Spleen (tissue), 11 donors: ENCODE results near the gene DNAJC16. TPM values are rescaled to one million over a fixed set of nuclear protein-coding genes. Genes with fewer than 3 reads are reported as not detected.
"Not testable (repeated sequence)": the region's sequence is repeated elsewhere in the genome, so short reads cannot be mapped to it uniquely, and the experiment has no call there.

ENCODE experiments used
- DNase-seq: peaks from one replicate; pipeline ENCODE4 v3.0.0-alpha.2; 2020
- H3K27ac ChIP-seq, 8 donors: fragments of 200-600 bp; sonication (generic) in 7 of 8; 1 replicate in 4 of 8; 2 replicates in 4 of 8; pipeline versions ENCODE4 v1.5.0 to v1.8.0; 2016 to 2021; ENCODE audit warnings: inconsistent platforms in 4 of 8, mild to moderate bottlenecking in 4 of 8, moderate library complexity in 1 of 8
- H3K27me3 ChIP-seq, 7 donors: fragments of 200-600 bp; sonication (generic) in 6 of 7; replicated peaks in 1 of 7; 1 replicate in 4 of 7; 2 replicates in 3 of 7; pipeline versions ENCODE4 v1.5.0 to v1.8.0; 2016 to 2021; ENCODE audit warnings: inconsistent platforms in 3 of 7, mild to moderate bottlenecking in 1 of 7
- H3K36me3 ChIP-seq, 6 donors: fragments of 200-600 bp; sonication (generic) in 5 of 6; 1 replicate in 4 of 6; 2 replicates in 2 of 6; pipeline versions ENCODE4 v1.5.0 to v1.8.0; 2016 to 2021; ENCODE audit warnings: inconsistent platforms in 2 of 6
- H3K4me1 ChIP-seq, 6 donors: fragments of 200-600 bp; sonication (generic) in 5 of 6; 1 replicate in 3 of 6; 2 replicates in 3 of 6; pipeline versions ENCODE4 v1.5.0 to v1.8.0; 2016 to 2021; ENCODE audit warnings: inconsistent platforms in 3 of 6
- H3K4me3 ChIP-seq, 8 donors: fragments of 200-600 bp; sonication (generic) in 7 of 8; 1 replicate in 4 of 8; 2 replicates in 4 of 8; pipeline versions ENCODE4 v1.5.0 to v1.8.0; 2016 to 2021; ENCODE audit warnings: inconsistent platforms in 4 of 8, mild to moderate bottlenecking in 4 of 8, moderate library complexity in 2 of 8
- H3K9me3 ChIP-seq, 8 donors: fragments of 200-600 bp; sonication (generic) in 7 of 8; 1 replicate in 4 of 8; 2 replicates in 4 of 8; pipeline versions ENCODE4 v1.5.0 to v1.8.0; 2016 to 2021; ENCODE audit warnings: inconsistent platforms in 4 of 8
- POLR2A ChIP-seq, 3 donors: fragments of 450-650 bp; IDR thresholded peaks; one replicate each; pipeline ENCODE4 v1.5.1; 2017; ENCODE audit warnings: antibody characterized with exemption in 3 of 3, mild to moderate bottlenecking in 1 of 3
- POLR2AphosphoS5 ChIP-seq, 3 donors: sonication (generic); formaldehyde crosslinking; IDR thresholded peaks; one replicate each; pipeline ENCODE4 v1.5.1; 2017; ENCODE audit warnings: antibody characterized with exemption in 3 of 3
- WGBS, 5 donors: extraction: QIAGEN DNeasy Blood & Tissue Kit in 3 of 5; methylation state at CpG; one replicate each; pipeline versions ENCODE4 v1.1.5 to v1.1.7; 2013 to 2018; 5-methylcytosine and 5-hydroxymethylcytosine counted together
- intact Hi-C: fragments of 100-400 bp; cut with DNase I; formaldehyde crosslinking; loops from one replicate; pipeline ENCODE4 v1.15.0; 2023; ENCODE audit warnings: low total_unique reads
- polyA plus RNA-seq, 3 donors: library from polyadenylated mRNA; stranded (reverse); fragments of 200-250 nt; gene quantifications; one replicate each; pipeline ENCODE4 v1.2.1, GENCODE V29; 2013
- total RNA-seq, 7 donors: library from RNA; depleted of rRNA in 3 of 7; stranded (reverse); fragments of >200 nt in 3 of 7; fragmentation: NEBNext Ultra II Directional in 4 of 7; extraction: Animal tissue kit (Norgen Biotek cat#: 25700) in 4 of 7; gene quantifications; one replicate each; pipeline versions ENCODE4 v1.1.0 to v1.2.1, GENCODE V29; 2016 to 2021
- TF ChIP-seq, protein P1 (sequence below), 11 experiments: fragments of 200-600 bp in 7 of 11; fragments of 450-650 bp in 4 of 11; sonication (generic) in 4 of 11; IDR thresholded peaks in 8 of 11; conservative IDR thresholded peaks in 3 of 11; 1 replicate in 7 of 11; 2 replicates in 4 of 11; pipeline versions ENCODE4 v1.4.0 to v1.8.0; 2016 to 2021; ENCODE audit warnings: antibody characterized with exemption in 11 of 11, inconsistent platforms in 4 of 11, mild to moderate bottlenecking in 1 of 11
- donor health status: healthy with polysubstance abuse.
- donor health status: DM: no; HTN: no; CAD: no; lungs with moderate emphysema.
- donor health status: DM: no; HTN: no; CAD: no.
- donor health status: Bipolar disorder and iron deficiency.
- donor health status: healthy.
- donor health status: DM: no; HTN: no; CAD: no.
- donor health status: DM: yes; HTN: yes; CAD: no.

DNAJC16 gene
- total and polyA plus RNA-seq, 10 donors = 3.7 to 23.0 (median 18.0) TPM

DNA sequence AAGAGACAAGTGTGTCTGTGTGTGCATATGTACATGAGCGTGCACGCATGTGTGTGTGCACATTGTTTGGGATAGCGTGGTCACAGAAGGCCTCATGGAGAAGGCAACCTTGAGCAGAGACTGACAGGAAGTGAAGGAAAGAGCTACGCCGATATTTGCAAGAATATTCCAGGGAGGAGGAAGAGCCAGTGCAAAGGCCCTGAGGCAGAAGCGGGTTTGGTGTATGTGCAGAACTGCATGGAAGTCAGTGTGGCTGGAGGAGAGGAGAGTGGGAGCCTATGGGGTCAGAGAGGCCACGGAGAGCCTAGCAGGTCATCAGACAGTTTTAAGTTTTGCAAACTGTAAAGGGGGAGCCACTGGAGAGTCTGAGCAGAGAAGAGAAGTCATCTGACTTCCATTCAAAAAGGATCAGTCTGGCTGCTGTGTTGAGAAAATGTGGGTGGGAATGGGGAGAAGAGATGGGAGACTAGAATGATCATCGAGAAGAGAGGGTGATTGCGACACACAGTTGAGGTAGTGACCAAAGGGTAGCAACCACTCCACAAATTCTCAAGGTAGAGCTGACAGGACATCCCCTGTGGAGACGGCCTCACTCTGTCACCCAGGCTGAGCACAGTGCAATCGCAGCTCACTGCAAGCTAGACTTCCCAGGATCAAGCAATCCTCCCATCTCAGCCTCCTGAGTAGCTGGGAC is 46.8 kb upstream of the DNAJC16 start:
- TF ChIP-seq POLR2A (IDR thresholded peaks at IDR 0.05) (no peak), POLR2AphosphoS5 (IDR thresholded peaks at IDR 0.05) (no peak)
- TF ChIP-seq, protein P1, sequence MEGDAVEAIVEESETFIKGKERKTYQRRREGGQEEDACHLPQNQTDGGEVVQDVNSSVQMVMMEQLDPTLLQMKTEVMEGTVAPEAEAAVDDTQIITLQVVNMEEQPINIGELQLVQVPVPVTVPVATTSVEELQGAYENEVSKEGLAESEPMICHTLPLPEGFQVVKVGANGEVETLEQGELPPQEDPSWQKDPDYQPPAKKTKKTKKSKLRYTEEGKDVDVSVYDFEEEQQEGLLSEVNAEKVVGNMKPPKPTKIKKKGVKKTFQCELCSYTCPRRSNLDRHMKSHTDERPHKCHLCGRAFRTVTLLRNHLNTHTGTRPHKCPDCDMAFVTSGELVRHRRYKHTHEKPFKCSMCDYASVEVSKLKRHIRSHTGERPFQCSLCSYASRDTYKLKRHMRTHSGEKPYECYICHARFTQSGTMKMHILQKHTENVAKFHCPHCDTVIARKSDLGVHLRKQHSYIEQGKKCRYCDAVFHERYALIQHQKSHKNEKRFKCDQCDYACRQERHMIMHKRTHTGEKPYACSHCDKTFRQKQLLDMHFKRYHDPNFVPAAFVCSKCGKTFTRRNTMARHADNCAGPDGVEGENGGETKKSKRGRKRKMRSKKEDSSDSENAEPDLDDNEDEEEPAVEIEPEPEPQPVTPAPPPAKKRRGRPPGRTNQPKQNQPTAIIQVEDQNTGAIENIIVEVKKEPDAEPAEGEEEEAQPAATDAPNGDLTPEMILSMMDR (IDR thresholded peaks at IDR 0.05 in 8 of 11, conservative IDR thresholded peaks at IDR 0.05 in 3 of 11) = no peak
- H3K4me3 ChIP-seq = no peak overlapping the region
- peaks cover 0 to 6% (median 0%) of the 10 kb centered on the region in 6 donors for H3K36me3 ChIP-seq
- H3K4me1 ChIP-seq = no peaks in the 10 kb centered on the region
- H3K9me3 ChIP-seq = no peaks in the 10 kb centered on the region
- no peak for DNase-seq
- no peaks in the 10 kb centered on the region for H3K27me3 ChIP-seq
- intact Hi-C loops = no loop called here
- no peak overlapping the region for H3K27ac ChIP-seq
- 85 to 91% (median 89%) methylated on average over 11 of the region's 11 CpGs for WGBS, 5 donors

DNA sequence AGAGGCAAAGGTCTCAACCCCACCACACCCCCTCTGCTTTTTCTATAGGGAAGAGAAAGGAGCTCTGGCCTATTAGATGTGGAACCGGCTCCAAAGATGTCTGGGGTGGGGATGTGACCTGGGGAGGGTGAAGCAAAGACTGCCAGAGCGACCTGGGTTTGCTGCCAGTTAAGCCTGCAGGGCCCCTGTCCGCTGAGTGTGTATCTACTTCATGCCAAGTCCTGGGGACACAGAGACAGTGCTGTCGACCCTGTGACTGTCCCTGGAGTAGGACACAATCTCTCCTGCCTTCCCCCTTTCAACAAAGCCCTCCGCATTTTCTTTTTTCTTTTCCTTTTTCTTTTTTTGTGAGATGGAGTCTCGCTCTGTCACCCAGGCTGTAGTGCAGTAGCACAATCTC is 44.2 kb upstream of the DNAJC16 start:
- H3K4me3 ChIP-seq, DNase-seq, H3K27ac ChIP-seq, H3K27me3 ChIP-seq, H3K4me1 ChIP-seq, intact Hi-C loops, H3K9me3 ChIP-seq: not testable (repeated sequence)
- WGBS, 5 donors = 77 to 96% (median 85%) methylated on average over 6 of the region's 6 CpGs
- peaks cover 0 to 27% (median 0%) of the 10 kb centered on the region in 6 donors for H3K36me3 ChIP-seq

DNA sequence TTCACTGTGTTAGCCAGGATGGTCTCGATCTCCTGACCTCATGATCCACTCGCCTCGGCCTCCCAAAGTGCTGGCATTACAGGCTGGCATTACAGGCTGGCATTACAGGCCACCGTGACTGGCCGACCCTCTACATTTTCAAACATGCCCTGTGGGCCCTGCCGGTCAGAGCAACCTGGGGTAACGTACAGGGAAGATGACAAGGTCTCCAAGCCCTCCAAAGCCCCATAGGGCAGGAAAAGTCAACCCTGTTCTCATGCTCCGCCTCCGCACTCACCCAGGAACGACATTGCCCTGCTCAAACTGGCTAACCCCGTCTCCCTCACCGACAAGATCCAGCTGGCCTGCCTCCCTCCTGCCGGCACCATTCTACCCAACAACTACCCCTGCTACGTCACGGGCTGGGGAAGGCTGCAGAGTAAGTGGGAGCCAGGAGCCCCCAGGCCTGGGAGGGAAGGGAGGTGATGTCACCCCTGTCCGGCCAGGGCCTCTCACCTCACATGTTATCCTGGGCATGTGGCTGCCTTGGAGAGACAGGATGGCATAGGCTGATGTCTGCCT is 43.6 kb upstream of the DNAJC16 start:
- H3K9me3 ChIP-seq, DNase-seq, H3K27me3 ChIP-seq, H3K4me1 ChIP-seq, H3K27ac ChIP-seq, intact Hi-C loops, H3K4me3 ChIP-seq: not testable (repeated sequence)
- peaks cover 0 to 27% (median 0%) of the 10 kb centered on the region in 6 donors for H3K36me3 ChIP-seq
- 78 to 95% (median 91%) methylated on average over 7 to 14 of the region's 16 CpGs for WGBS, 5 donors

DNA sequence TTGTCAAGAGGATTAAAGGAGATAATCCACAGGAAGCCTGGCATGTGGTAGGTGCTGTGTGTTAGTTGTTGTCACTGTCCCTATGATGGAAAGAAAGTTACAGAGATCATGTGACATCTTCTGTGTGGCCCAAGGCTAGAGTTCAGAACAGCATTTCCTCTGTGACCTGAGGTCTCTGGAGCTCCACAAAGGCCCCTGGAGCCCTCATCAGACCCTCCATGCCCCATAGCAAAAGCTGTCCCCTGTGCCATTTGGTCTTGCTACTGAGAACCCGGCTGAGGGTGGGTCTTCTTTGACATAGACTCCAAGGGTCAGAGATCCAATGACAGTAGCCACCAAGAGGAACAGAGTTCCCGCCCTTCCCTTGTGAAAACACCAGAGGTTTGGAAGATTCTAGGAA is 42.7 kb upstream of the DNAJC16 start:
- Histone ChIP-seq H3K27ac (no peak overlapping the region), H3K36me3 (peaks cover 0 to 27% (median 0%) of the 10 kb centered on the region in 6 donors), H3K9me3 (no peaks in the 10 kb centered on the region), H3K4me1 (no peaks in the 10 kb centered on the region), H3K4me3 (no peak overlapping the region), H3K27me3 (no peaks in the 10 kb centered on the region)
- intact Hi-C loops = no loop called here
- TF ChIP-seq, protein P1 (IDR thresholded peaks at IDR 0.05 in 8 of 11, conservative IDR thresholded peaks at IDR 0.05 in 3 of 11) = no peak
- no peak for TF ChIP-seq POLR2AphosphoS5 (IDR thresholded peaks at IDR 0.05)
- no peak for TF ChIP-seq POLR2A (IDR thresholded peaks at IDR 0.05)
- WGBS, 5 donors = 85 to 94% (median 92%) methylated on average over 2 of the region's 2 CpGs
- no peak for DNase-seq

DNA sequence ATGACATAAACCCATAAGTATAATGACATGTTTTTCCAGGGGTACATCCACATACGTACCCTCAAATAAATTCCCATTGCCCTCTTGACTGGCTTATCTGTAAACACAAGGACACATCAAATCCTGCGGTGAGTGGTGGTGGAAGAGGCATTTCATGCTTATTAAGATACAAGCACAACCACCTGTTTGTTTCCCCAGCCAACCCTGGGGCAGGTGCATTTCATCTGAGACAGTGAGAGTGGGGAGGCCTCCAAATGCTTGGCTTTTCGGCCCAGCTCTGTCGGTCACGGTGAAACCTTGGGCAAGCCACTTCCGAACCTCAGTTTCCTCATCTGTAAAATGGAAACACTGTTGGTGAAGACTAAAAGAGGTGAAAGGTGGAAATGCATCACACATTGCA is 42.2 kb upstream of the DNAJC16 start:
- H3K9me3 ChIP-seq, H3K4me3 ChIP-seq, H3K27ac ChIP-seq, H3K27me3 ChIP-seq, intact Hi-C loops, H3K4me1 ChIP-seq, DNase-seq: not testable (repeated sequence)
- 84 to 95% (median 90%) methylated on average over 6 of the region's 6 CpGs for WGBS, 5 donors
- H3K36me3 ChIP-seq = peaks cover 0 to 27% (median 0%) of the 10 kb centered on the region in 6 donors
